Thymus (tissue), 11 donors: ENCODE measurements around the gene ANO10. TPM values are rescaled to one million over a fixed set of nuclear protein-coding genes. Genes with fewer than 3 reads are reported as not detected.
"Not testable (repeated sequence)": the region's sequence is repeated elsewhere in the genome, so short reads cannot be mapped to it uniquely, and the experiment has no call there.

ENCODE experiments used
- DNase-seq, 9 donors: peaks; one replicate each; pipeline ENCODE4 v3.0.0-alpha.2; 2013; ENCODE audit warnings: low spot score in 9 of 9, low read depth in 6 of 9, missing footprints in 1 of 9
- H3K27ac ChIP-seq, 2 donors: one replicate each; pipeline ENCODE4 v1.5.1; 2013; ENCODE audit warnings: control low read depth in 1 of 2, low read depth in 1 of 2, low read length in 1 of 2, mild to moderate bottlenecking in 1 of 2, moderate library complexity in 1 of 2
- H3K27me3 ChIP-seq, 2 donors: one replicate each; pipeline ENCODE4 v1.5.1; 2013; ENCODE audit warnings: low read length in 1 of 2; ENCODE audit not compliant: control insufficient read depth in 2 of 2, insufficient read depth in 1 of 2
- H3K36me3 ChIP-seq, 2 donors: one replicate each; pipeline ENCODE4 v1.5.1; 2013; ENCODE audit warnings: low read length in 1 of 2, mild to moderate bottlenecking in 1 of 2, moderate library complexity in 1 of 2; ENCODE audit not compliant: control insufficient read depth in 2 of 2, insufficient read depth in 2 of 2
- H3K4me1 ChIP-seq, 2 donors: one replicate each; pipeline ENCODE4 v1.5.1; 2013; ENCODE audit warnings: low read length in 2 of 2; ENCODE audit not compliant: control insufficient read depth in 2 of 2, insufficient read depth in 2 of 2
- H3K4me3 ChIP-seq, 2 donors: one replicate each; pipeline ENCODE4 v1.5.1; 2013; ENCODE audit warnings: low read length in 2 of 2, control low read depth in 1 of 2, mild to moderate bottlenecking in 1 of 2
- H3K9me3 ChIP-seq, 2 donors: one replicate each; pipeline ENCODE4 v1.5.1; 2013; ENCODE audit warnings: low read length in 1 of 2, mild to moderate bottlenecking in 1 of 2; ENCODE audit not compliant: control insufficient read depth in 2 of 2, insufficient read depth in 1 of 2
- WGBS: extraction: QIAGEN DNeasy Blood & Tissue Kit; methylation state at CpG from one replicate; pipeline ENCODE4 v1.1.7; 2013; 5-methylcytosine and 5-hydroxymethylcytosine counted together
- polyA plus RNA-seq: library from polyadenylated mRNA; stranded (reverse); fragments of 200-250 nt; gene quantifications from one replicate; pipeline ENCODE4 v1.2.3, GENCODE V29; 2013
- total RNA-seq: library from RNA; stranded (reverse); fragments of 120-200 nt; gene quantifications from one replicate; pipeline ENCODE4 v1.2.4, GENCODE V29; 2013
- donor health status: healthy.

ANO10 gene
- total and polyA plus RNA-seq, 2 donors: 5.2 to 8.7 TPM

GRCh38 chr3:43461345-43461744, 160.5 kb downstream of the ANO10 start:
- 99% methylated on average over 2 of the region's 2 CpGs for WGBS
- Histone ChIP-seq H3K36me3 (no peaks in the 10 kb centered on the region), H3K27me3 (no peaks in the 10 kb centered on the region), H3K27ac (no peak overlapping the region), H3K4me1 (no peaks in the 10 kb centered on the region), H3K9me3 (peaks cover 0 to 7% of the 10 kb centered on the region in 2 donors), H3K4me3 (no peak overlapping the region)
- no peak for DNase-seq

DNA sequence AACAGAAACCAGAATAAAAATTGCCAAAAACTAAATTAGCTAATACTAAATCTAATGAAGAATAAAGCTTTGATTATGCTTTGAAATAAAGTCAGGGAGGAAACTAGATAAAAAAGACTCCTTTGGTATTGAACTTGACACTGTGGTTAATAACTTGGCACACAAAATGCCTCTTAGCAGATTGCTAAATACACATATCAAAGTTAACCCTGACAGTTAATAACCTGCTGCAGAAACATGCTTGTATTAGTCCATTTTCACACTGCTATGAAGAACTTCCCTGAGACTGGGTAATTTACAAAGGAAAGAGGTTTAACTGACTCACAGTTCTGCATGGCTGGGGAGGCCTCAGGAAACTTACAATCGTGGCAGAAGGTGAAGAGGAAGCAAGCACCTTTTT, 164.8 kb downstream of the ANO10 start:
- H3K27me3 ChIP-seq, H3K4me1 ChIP-seq, DNase-seq, H3K27ac ChIP-seq, H3K4me3 ChIP-seq, H3K9me3 ChIP-seq, H3K36me3 ChIP-seq: not testable (repeated sequence)
- WGBS: 13% methylated on average over 1 of the region's 1 CpG

- H3K9me3 ChIP-seq: no peaks in the 10 kb centered on the region
- H3K36me3 ChIP-seq: no peaks in the 10 kb centered on the region
- no peaks in the 10 kb centered on the region for H3K27me3 ChIP-seq
- WGBS: 96% methylated on average over 1 of the region's 1 CpG
- no peak overlapping the region for H3K27ac ChIP-seq
- no peaks in the 10 kb centered on the region for H3K4me1 ChIP-seq
- DNase-seq: no peak
- H3K4me3 ChIP-seq: no peak overlapping the region
Observed at GRCh38 chr3:43455233-43455632, 166.6 kb downstream of the ANO10 start.

DNA sequence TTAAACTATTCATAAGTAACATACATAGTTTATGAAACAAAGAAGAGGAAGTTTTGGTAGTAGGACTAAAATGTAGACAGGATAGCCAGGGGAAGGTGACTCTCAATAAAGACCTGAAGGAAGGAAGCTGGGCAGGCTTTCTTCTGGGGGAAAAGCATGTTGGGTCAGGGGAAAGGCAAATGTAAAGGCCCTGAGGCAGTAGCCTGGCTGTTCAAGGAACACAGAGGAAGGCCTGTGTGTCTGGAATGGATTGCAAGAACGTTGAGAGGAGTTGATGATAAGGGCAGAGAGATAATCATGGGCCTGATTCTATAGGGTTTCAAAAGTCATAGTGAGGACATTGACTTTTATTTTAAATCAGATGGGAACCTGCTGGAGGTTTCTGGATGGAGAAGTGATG, 167.8 kb downstream of the ANO10 start:
- H3K9me3 ChIP-seq: no peaks in the 10 kb centered on the region
- no peak overlapping the region for H3K27ac ChIP-seq
- no peaks in the 10 kb centered on the region for H3K36me3 ChIP-seq
- H3K27me3 ChIP-seq: no peaks in the 10 kb centered on the region
- WGBS: 96% methylated on average over 1 of the region's 1 CpG
- no peak overlapping the region for H3K4me3 ChIP-seq
- H3K4me1 ChIP-seq: no peaks in the 10 kb centered on the region
- no peak for DNase-seq

DNA sequence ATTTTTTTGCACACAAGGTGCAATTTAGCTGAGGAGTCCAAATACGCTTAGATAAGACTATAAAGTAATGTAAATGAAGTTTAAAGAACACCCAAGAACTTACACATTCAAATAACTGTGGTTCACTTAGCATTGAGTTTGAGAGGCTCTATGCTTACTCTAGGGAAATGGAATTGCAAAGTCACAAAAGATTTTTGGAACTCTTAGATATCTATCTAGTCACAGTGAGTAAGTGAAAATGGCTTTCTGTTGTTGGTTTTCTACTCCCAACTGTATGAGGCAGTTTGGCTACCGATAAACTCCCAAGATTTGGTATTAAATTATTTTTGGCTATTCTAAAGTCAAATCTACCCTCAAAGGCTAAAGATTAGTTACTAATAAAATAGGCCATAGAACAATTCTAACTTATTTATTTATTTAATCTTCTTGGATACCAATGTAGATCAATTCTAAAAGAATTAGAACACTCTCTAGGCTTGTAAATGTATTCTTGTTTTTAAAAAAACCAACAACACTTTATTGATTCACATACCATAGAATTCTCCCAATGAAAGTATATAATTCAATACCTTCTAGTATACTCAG, 170.0 kb downstream of the ANO10 start:
- no peaks in the 10 kb centered on the region for H3K4me1 ChIP-seq
- no peak overlapping the region for H3K27ac ChIP-seq
- no peaks in the 10 kb centered on the region for H3K36me3 ChIP-seq
- WGBS: 97% methylated on average over 2 of the region's 2 CpGs
- no peaks in the 10 kb centered on the region for H3K9me3 ChIP-seq
- H3K4me3 ChIP-seq: no peak overlapping the region
- DNase-seq: no peak
- no peaks in the 10 kb centered on the region for H3K27me3 ChIP-seq

DNA sequence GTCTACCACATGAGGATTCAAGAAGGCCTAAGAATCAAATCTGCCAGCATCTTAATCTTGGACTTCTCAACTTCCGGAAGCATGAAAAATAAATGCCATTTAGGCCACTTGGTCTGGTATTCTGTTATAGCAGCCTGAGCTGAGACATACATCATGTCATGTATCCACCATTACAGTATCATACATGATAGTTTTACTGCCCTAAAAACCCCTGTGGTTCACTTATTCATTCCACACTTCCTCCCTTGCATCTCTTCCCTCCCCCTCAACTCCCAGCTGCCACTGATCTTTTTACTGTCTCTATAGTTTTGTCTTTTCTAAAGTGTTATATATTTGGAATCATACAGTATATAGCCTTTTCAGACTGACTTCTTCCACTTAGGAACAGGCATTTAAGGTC, 173.7 kb downstream of the ANO10 start:
- Histone ChIP-seq H3K27me3 (no peaks in the 10 kb centered on the region), H3K4me1 (no peaks in the 10 kb centered on the region), H3K27ac (no peak overlapping the region), H3K36me3 (no peaks in the 10 kb centered on the region), H3K9me3 (no peaks in the 10 kb centered on the region), H3K4me3 (no peak overlapping the region)
- DNase-seq: no peak
- 98% methylated on average over 1 of the region's 1 CpG for WGBS

- Histone ChIP-seq H3K4me1 (no peaks in the 10 kb centered on the region), H3K9me3 (no peaks in the 10 kb centered on the region), H3K27ac (no peak overlapping the region), H3K27me3 (no peaks in the 10 kb centered on the region), H3K4me3 (no peak overlapping the region), H3K36me3 (no peaks in the 10 kb centered on the region)
- 96% methylated on average over 4 of the region's 4 CpGs for WGBS
- DNase-seq: no peak
Observed at GRCh38 chr3:43445820-43446219, 176.0 kb downstream of the ANO10 start.

- Histone ChIP-seq H3K4me3 (no peak overlapping the region), H3K27me3 (no peaks in the 10 kb centered on the region), H3K36me3 (no peaks in the 10 kb centered on the region), H3K9me3 (no peaks in the 10 kb centered on the region), H3K27ac (no peak overlapping the region), H3K4me1 (no peaks in the 10 kb centered on the region)
- 97% methylated on average over 2 of the region's 2 CpGs for WGBS
- DNase-seq: no peak
Observed at GRCh38 chr3:43442872-43443395, 178.9 kb downstream of the ANO10 start.

- WGBS: 97% methylated on average over 3 of the region's 3 CpGs
- H3K9me3 ChIP-seq: no peaks in the 10 kb centered on the region
- H3K4me3 ChIP-seq: no peak overlapping the region
- H3K36me3 ChIP-seq: no peaks in the 10 kb centered on the region
- H3K27ac ChIP-seq: no peak overlapping the region
- DNase-seq: no peak
- H3K27me3 ChIP-seq: no peaks in the 10 kb centered on the region
- no peaks in the 10 kb centered on the region for H3K4me1 ChIP-seq
Observed at GRCh38 chr3:43436507-43437140, 185.2 kb downstream of the ANO10 start.
